ENCODE data around the gene TBC1D12.
"Not testable (repeated sequence)": the region's sequence is repeated elsewhere in the genome, so short reads cannot be mapped to it uniquely, and the experiment has no call there.

Gene TBC1D12

DNA sequence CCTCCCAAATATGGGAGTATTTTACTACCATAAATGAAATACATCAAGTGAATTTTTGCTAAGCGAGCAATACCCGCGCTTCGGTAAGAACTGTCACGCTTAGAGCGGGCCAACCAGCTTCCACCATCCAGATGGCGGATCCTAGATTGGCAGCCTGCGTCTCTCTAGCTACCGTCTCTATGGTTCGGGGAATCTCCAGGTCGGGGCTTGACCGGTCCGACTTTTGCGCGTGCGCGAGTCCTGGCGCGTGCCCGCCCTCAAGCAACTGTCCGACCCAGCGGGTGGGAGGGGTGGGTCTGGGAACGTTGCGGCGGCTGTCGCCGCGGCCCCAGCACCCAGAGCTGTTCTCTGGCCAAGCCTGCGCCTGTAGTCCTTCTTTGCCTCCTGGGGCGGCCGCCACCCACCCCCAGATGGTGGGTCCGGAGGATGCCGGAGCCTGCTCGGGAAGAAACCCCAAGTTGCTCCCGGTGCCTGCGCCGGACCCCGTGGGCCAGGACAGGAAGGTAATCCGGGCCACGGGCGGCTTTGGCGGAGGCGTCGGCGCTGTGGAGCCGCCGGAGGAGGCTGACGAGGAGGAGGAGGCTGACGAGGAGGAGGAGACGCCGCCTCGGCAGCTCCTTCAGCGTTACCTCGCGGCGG, at the start of gene TBC1D12:
TSS of gene TBC1D12 (plus strand) at position 338 of the 639 bp plus-strand sequence. CDS start at position 411, 73 bp downstream.
- DNase-seq = peak; percentile 75

DNA sequence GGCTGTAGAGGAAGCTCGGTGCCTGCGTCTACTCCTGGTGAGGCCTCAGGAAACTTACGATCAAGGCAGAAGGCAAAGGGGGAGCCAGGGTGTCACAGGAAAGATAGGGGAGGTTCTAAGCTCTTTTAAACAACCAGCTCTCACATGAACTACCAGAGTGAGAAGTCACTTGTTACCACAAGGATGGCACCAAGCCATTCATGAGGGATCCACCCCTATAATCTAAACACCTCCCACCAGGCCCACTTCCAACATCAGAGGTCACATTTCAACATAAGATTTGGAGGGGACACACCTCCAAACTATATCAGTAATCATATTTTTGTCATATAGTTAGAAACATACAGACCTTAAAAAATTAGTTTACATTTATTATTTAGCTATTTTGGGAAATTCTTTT, 49.0 kb upstream of the TBC1D12 start:
- DNase-seq = peak; percentile 81

DNA sequence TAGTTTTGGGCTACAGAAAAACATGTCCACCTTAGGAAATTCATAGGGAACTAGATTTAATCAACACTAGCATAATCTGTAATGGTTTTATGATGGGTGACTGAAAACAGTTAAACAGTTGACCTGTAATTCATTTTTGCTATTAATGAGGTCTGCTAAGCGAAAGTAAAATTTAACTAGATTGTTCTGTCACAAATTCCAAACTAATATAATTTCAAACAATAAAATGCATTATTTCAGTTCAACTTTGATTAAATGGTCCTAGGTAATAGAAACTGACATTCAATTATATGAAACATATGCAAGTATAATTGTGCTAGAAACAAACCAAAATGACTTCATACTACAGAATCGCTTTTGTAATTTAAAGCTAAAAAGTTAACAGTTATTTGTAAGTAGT, 46.5 kb upstream of the TBC1D12 start:
- no peak for DNase-seq

DNA sequence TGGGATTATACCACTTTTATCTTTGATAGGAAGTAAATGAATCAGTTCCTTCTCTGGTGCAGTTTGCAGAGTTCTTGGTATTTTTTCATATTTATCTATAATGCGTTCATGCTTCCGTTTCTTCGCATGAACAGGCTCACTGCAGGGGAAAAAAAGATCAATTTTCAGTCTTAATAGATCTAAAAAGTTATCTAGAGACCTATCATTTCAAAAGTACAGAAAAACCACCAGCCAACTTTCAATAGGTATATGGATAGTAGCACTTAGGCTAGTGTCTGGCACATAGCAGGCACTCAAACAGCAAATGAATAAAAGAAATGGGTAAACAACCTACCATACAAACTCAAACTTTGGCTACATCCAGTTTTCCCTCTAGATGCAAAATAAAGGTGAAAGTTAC, 45.1 kb upstream of the TBC1D12 start:
- DNase-seq = no peak

DNA sequence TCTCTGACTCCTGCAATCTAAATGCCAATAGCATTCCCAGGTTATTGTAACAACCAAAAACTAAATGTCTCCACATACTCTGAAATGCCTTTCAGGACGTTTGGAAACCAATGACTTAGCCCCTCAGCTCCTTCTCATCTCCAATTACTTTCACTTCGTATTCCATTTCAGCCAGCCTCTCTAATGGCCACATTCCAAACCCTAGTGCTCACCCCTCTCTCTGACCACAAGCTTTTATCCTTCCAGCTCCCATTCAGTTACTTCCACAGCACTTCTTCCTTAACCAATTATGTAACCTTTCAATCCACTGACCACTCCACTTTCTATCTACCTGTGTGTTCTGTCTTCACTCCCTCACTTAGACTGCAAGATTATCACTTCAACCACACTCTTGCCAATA, 43.9 kb upstream of the TBC1D12 start:
- no peak for DNase-seq

DNA sequence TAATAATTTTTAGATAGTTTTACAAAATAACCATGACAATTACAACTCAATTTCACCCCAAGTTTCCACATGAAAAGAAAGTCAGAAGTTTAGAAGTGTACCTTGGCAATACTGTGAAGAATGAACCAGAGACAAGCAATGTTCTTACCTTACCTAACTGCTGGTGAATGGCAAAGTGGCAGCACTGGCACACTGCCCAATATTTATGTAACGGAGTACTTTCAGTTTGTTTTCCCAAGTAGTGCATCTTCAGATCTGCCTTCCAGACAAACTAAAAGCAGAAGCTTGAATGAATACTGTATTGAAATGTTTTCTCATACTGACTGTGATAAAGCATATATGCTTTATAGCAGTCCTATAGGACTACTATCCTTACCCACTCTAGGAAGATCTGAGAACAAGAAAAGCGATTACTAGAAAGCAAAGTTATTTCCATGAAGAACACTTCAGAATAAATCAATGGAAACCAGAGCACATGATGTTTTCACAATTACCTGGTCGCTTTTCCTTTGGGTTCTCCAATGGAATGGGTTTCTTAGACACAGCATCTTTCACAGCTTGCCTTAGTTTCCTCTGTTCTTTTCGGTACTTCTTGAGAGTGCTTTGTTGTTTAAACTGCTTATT, 41.1 kb upstream of the TBC1D12 start:
- peak; percentile 73 for DNase-seq

DNA sequence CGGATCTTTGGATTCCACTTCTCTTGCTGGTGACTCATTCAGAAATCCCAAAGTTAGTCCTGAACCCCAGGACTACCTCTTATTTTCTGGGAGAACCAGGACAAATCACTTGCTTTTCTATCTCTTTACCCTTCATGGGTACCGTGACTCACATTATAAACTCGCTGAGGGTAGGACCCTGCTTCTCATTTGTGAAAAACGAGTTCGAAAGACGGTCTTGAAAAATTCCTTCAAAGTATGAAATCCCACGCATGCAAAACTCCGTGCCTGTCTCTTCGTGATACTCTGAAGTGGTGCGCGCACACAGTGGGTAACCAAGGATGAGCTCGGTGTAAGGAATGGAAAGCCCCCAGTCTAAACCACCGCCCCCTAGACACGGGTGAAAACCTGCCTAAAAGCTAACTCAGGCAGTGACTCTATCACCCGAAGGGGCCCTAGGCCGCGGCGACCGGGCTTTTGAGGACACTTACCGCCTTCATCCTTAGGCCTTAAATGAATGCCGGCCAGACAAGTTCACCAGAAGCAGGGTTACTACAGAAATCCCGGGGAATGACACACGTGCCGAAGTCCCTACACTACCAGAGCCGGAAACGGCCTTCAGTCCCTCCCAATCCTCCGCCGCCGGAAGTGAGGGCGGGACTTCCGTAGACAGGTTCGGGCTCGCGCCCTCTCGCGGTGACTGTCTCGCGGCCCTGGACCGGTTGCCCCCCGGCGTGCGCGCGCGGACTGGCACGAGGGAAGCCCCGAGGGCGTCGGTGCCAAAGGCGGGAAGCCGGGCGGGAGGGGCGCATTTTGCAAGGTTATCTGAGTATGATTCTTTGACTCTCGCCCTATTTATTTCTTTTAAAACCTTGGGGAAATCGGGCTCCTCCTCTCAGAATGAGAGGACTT, 39.7 kb upstream of the TBC1D12 start, which contains the start of gene NOC3L:
TSS of gene NOC3L (minus strand) at position 580 of the 891 bp plus-strand sequence. CDS start at position 479, 101 bp downstream.
- DNase-seq = peak; percentile 95

DNA sequence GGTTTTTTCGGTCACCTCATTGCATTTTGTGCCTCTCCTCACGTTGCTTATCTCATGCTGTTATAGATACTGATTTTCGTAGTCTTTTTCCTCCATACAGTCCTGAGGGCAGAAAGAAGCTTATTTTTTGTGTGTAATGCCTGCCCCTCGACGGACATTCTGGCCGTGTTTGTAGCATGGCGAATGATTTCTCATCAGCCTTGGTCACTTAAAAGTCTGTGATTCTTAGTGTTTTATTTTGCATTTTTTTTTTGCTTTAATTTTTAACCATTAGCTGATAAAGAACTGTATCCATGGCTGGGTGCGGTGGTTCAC, 39.1 kb upstream of the TBC1D12 start:
- DNase-seq = no peak

DNA sequence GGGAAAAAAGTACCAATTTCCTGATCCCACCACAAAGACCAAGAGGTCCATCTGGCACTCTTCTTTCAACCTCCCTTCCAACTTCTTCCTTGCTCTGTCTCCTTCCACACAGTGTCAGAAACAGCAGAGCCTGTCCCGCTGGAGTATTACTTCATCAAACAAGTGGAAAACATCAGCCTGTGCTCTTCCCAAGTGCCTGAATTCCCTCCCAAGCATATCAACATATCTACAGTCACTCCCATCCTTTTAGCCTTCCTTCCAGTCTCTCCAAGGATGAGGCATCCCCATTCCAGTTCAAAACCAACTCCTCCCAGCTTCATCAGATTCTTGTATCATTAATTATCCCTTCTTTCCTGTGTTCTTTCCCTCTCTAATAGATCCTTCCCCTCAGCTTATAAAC, 37.9 kb upstream of the TBC1D12 start:
- no peak for DNase-seq

DNA sequence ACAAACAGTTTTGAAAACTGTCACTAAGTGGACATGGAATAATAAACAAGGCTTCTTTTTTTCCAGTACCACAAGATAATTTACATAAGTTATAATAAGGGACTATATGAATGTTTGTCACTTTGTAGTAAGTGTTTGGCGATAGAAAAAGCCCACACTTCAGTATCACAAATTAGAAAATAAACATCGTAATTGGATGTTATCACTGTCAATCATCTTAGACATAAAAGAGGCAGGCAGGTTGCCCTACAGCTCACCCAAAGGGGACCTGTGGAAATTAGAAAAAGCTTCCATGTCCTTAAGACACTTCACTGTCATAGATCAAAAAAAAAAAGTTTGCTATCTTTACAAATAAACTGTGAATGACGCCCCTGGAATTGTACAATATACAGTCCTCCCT, 36.0 kb upstream of the TBC1D12 start:
- no peak for DNase-seq

DNA sequence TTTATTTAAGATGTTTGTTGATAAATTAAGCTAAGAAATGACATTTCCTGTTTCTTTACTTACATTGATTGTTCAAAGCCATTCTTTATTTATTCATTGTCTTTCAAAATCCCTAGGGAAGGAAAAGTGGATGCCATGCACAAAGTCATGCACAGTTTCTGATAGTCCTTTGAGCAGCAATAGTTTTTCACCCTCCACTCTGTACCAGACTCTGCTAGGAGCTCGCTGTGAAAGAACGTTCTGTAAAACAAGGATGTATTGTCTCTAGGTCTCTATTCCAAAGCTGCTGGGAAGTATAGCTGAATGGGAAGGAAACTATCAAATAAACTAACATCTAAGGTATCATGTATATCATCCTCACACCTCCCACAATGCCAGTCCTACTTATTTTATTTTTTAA, 31.8 kb upstream of the TBC1D12 start:
- DNase-seq = no peak

DNA sequence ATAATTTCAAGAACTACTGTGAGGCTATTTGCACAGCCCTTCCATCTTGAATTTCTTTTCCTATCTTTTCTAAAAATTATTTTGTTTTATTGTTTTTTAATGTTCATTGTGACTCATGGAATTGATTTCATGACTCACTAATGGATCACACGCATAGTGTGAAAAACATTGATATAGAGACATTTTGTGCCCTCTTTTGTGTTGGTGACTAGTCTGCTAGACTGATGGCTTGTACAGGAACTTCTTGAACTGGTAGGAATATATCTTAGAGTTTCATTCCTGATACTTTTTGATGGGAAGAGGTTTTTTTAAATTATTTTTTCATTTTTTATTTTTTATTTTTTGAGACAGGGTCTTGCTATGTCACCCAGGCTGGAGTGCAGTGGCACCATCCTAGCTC, 27.0 kb upstream of the TBC1D12 start:
- no peak for DNase-seq

DNA sequence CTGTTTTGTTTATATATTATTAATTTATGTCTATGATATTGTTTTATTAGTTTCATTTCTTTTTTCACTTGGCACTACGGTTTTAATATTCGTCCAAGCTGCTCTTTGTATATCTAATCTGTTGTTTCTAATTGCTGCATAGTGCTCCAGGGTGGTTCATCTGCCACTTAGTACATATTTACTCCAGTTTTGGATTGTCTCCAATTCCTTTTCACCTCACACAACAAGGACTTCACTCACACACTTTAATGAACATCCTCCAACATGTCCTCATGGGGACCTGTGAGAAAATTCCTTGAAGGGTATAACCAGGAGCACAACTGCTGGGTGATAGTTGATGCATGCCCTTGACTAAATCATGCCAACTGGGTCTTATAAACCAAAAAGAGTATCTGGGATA, 25.5 kb upstream of the TBC1D12 start:
- no peak for DNase-seq

DNA sequence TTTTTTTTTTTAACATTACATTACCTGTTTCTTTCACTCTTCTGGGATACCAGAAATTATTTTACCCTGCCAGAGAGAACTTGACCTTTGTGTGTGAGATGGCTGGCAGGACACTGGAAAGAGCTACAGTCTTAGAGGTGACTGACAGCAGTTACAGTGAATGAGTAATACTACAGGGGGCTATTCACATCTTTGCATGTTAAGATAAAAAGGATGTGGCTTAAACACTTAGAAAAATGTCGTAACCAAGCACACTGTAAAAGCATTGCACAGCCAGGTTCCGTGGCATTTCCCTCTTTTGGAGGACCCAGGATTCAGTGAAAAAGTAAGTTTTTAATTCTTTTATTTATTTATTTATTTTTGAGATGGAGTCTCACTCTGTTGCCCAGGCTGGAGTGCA, 18.8 kb upstream of the TBC1D12 start:
- DNase-seq = no peak

DNA sequence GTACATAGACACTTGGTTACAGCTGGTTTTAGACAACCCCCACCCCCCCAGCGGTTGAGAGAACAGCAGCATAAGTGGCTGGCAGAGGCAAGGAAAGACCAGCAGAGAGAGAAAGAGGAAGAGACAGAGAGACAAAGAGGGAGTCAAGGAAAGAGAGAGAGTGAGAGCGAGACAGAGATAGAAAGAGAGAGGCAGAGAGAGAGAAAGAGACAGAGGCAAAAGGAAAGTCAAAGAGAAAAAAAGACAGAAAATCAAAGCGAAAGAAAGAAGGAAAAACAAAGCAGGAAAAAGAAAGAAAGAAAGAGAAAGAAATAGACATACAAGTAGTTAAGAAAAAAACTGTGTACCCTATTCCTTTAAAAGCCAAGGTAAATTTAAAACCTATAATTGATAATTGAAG, 16.6 kb upstream of the TBC1D12 start:
- DNase-seq = not testable (repeated sequence)

DNA sequence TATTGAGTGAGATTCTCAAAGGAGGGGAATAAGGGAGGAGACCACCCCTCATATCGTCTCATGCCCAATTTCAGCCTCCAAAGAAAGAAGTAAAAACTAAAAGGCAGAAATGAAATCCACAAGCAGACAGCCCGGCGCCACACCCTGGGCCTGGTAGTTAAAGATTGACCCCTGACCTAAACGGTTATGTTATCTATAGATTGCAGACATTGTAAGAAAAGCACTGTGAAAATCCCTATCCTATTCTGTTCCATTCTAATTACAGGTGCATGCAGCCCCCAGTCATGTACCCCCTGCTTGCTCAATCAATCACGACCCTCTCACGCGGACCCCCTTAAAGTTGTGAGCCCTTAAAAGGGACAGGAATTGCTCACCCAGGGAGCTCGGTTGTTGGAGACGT, 10.2 kb upstream of the TBC1D12 start:
- DNase-seq = not testable (repeated sequence)

DNA sequence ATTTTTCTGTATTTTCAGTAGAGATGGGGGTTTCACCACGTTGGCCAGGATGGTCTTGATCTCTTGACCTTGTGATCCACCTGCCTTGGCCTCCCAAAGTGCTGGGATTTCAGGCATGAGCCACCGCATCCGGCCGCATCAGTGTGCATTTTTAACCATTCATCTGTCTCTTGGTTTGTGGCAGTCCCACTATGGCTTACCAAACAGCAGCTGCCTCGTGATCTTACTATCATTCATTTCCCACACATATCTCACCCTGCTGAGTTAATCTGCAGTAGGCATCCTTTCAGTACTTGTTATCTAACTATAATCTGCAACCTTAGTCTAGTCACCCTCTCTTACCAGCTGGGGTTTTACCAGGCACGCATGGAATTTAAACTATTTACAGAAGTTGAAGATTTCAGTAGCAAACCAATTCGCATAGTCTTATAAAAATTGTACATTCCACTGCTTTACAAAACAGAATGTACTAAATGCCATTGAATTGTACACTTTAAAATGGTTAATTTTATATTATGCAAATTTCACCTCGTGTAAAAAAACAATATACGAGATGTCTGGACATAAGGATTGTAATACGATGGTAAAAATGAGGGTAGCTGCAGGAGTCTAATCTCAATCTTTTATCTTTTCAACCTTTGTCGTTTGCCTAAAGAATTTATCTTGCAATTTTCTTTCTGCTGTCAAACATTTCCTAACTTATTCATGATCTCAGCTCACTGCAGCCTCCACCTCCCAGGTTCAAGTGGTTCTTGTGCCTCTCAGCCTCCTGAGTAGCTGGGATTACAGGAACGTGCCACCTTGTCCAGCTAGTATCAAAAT, 4.6 kb upstream of the TBC1D12 start:
- no peak for DNase-seq

DNA sequence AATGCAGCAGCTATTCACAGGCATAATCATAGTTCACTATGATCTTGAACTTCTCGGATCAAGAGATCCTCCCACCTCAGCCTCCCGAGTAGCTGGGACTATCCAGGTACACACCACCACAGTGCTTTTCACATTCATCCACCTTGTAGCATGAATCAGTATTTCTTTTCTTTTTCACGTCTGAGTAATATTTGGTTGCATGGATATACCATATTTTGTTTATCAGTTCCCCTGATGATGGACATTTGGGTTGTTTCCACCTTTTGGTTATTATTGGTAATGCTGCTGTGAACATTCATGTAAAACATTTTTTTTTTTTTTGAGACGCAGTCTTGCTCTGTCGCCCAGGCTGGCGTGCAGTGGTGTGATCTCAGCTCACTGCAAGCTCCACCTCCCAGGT, 3.6 kb upstream of the TBC1D12 start:
- no peak for DNase-seq

DNA sequence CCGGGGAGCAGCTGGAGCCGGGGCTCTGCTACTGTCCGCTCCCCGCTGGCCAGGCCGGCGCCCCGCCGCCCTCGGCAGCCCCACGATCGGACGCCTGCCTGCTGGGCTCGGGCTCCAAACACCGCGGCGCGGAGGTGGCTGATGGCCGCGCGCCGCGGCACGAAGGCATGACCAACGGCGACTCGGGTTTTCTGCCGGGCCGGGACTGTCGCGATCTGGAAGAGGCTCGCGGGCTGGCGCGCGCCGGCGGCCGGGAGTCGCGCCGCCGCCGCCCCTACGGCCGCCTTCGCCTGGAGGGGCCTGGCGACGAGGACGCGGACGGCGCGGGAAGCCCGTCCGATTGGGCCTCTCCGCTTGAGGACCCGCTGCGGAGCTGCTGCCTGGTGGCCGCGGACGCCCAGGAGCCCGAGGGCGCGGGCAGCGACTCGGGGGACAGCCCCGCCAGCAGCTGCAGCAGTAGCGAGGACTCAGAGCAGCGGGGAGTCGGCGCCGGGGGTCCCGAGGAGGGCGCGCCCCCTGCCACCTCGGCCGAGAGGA, 570 bp downstream of the TBC1D12 start:
- DNase-seq = no peak

DNA sequence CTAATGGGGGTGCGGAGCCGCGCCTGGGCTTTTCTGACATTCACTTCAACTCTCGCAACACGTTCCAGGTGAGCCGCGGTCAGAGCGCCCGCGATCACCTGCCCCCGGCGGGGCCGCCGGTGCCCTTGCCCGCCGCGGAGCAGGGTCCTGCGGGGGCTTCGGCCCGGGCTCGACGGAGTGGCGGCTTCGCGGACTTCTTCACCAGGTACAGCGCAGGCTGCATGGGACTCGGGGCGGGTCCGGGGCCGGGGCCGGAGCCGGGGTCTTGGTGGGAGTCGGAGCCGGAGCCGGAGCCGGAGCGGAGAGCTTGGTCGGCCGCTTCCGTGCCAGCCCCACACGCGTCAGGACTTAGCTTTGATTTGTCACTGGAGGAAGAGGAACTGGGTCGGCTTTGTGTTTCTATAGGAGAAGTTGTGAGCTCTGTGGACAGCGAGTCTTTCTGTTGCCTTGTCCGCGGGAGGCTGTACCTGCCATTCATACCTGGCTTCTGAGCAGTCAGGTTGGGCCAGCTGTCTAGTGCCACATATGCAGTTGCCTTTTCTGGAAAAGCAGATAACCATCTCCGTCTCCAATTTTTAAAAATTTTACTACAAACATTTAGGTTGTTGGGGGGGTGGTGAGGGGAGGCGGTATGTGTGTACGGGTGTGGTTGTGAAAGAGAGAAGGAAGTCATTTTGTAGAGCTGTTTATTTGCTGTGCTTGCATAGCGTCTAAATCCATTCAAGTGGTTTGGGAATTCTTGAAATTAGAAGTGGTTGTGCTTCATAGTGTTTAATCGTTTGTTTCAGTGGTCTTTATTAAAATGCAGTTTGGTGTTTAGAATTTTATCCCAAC, 1.3 kb downstream of the TBC1D12 start:
- no peak for DNase-seq

DNA sequence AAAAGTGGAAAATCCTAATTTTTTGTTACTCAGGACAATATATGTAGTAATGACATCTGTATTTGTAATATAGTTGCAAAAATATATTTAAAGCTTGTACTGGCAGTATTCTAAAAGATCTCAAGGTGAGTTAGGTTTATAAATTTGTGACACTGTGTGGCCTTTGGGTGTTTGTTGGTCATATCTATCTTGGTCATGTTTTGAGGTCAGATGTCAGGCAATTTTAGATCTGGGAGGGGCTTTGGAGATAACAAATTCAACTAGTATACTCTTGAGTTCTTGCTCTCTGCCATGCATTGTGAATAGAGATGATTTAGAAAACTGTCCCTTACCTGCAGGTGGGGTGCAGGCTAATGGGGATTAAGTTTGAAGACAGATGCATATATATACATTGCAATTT, 3.1 kb downstream of the TBC1D12 start:
- DNase-seq = no peak

DNA sequence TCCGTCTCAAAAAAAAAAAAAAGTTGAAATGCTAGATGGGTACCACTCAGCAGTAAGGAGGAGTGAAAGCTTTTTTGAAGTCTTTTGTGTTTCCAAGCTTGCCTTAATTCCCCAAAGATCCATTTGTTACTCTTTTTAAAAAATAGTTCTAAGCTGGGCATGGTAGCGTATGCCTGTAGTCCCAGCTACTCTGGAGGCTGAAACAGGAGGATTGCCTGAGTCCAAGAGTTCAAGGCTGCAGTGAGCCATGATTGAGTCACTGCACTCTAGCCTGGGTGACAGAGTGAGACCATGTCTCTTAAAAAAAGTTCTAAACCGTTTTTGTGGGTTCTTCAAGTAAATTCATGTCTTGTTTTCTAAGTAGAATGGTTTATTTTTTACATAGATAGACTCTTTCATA, 5.3 kb downstream of the TBC1D12 start:
- no peak for DNase-seq

Data from hematopoietic multipotent progenitor cell treated with erythropoietin and hydrocortisone succinate and interleukin-3 and kit ligand, for 8 days (in vitro differentiated cells).